K562 (cell line): ENCODE measurements around the gene ARAP1. TPM values are rescaled to one million over a fixed set of nuclear protein-coding genes. Genes with fewer than 3 reads are reported as not detected.

Experiments used
- ATAC-seq: fragments of 200-7000 bp; cut with Tn5 transposase; 3 replicates; pipeline ENCODE4 v1.9.1; 2020; ENCODE audit warnings: moderate library complexity
- BruUV-seq: library from RNA; stranded (reverse); fragments of 400-500 nt; replicated peaks from 2 replicates; lab custom pipeline; 2021; lab: Mats Ljungman, UMichigan
- CTCF ChIA-PET: fragments of 300-600 bp; formaldehyde crosslinking; extraction: SDS; loops from one replicate; lab custom pipeline; 2021; ENCODE audit warnings: low intra/inter-chr PET ratio; lab: Yijun Ruan, JAX
- POLR2A ChIA-PET: fragments of 300-600, 350-650 bp; sonication (Branson Sonifier 250); formaldehyde crosslinking; extraction: SDS; loops from one replicate; lab custom pipeline; 2021; ENCODE audit warnings: antibody characterized with exemption, inconsistent platforms; lab: Yijun Ruan, JAX
- DNase-seq, 4 experiments: peaks; one replicate each; pipeline versions ENCODE4 v3.0.0 to v3.0.0-alpha.2; 2011 to 2018; ENCODE audit warnings: low spot score in 3 of 4, mixed read lengths in 3 of 4; ENCODE audit errors: extremely low read depth in 1 of 4
- FAIRE-seq: peaks from 2 replicates; lab custom pipeline; 2011; peaks lifted over from hg19 to GRCh38; lab: Jason Lieb, UNC
- H2AFZ ChIP-seq: 2 replicates; pipeline ENCODE4 v1.6.0; 2011; ENCODE audit warnings: low read depth, low read length, control low read depth, inconsistent platforms
- H3K27ac ChIP-seq: fragments of 200-600 bp; 3 replicates; pipeline ENCODE4 v1.8.0; 2011; ENCODE audit warnings: low read depth, mild to moderate bottlenecking, control low read depth, inconsistent platforms, low read length, moderate library complexity, mixed read lengths; ENCODE audit errors: extremely low read depth
- H3K27me3 ChIP-seq, 2 experiments: fragments of 300-600 bp in 1 of 2; 2 replicates in 1 of 2; 3 replicates in 1 of 2; pipeline versions ENCODE4 v1.6.0 to v1.8.0; 2011; ENCODE audit warnings: inconsistent platforms in 2 of 2, low read length in 2 of 2, mild to moderate bottlenecking in 1 of 2, mixed read lengths in 1 of 2, moderate library complexity in 1 of 2; ENCODE audit not compliant: control insufficient read depth in 2 of 2, insufficient read depth in 2 of 2
- H3K36me3 ChIP-seq: fragments of 300-600 bp; 3 replicates; pipeline ENCODE4 v1.8.0; 2011; ENCODE audit warnings: mild to moderate bottlenecking, low read length, inconsistent platforms; ENCODE audit not compliant: control insufficient read depth, insufficient read depth
- H3K4me1 ChIP-seq, 2 experiments: fragments of 200-600 bp in 1 of 2; replicated peaks in 1 of 2; 2 replicates in 1 of 2; 3 replicates in 1 of 2; pipeline versions ENCODE4 v1.5.1 to v1.8.0; 2011; ENCODE audit warnings: inconsistent platforms in 2 of 2, low read length in 2 of 2, mild to moderate bottlenecking in 1 of 2, mixed read lengths in 1 of 2, moderate library complexity in 1 of 2; ENCODE audit not compliant: control insufficient read depth in 2 of 2, insufficient read depth in 2 of 2
- H3K4me2 ChIP-seq: 2 replicates; pipeline ENCODE4 v1.6.1; 2011; ENCODE audit warnings: low read length, control low read depth, inconsistent platforms, mixed read lengths; ENCODE audit not compliant: insufficient read depth
- H3K4me3 ChIP-seq: fragments of 200-600 bp; sonication (generic), shearing (Covaris generic); 2 replicates; pipeline ENCODE4 v1.5.1; 2016; ENCODE audit warnings: control low read depth, inconsistent platforms
- H3K79me2 ChIP-seq: fragments of 200-600 bp; 3 replicates; pipeline ENCODE4 v1.8.0; 2011; ENCODE audit warnings: low read length, inconsistent platforms; ENCODE audit not compliant: control insufficient read depth, insufficient read depth
- H3K9ac ChIP-seq, 2 experiments: 2 replicates each; pipeline versions ENCODE4 v1.6.0 to v1.6.1; 2011; ENCODE audit warnings: low read depth in 2 of 2, low read length in 2 of 2, control low read depth in 1 of 2, inconsistent platforms in 1 of 2, mild to moderate bottlenecking in 1 of 2, mixed read lengths in 1 of 2; ENCODE audit not compliant: insufficient read depth in 1 of 2
- H3K9me1 ChIP-seq: one replicate; pipeline ENCODE4 v1.6.0; 2011; ENCODE audit warnings: inconsistent platforms, mild to moderate bottlenecking, low read length, moderate library complexity; ENCODE audit not compliant: control insufficient read depth, insufficient read depth
- H3K9me3 ChIP-seq: replicated peaks from 2 replicates; pipeline ENCODE4 v1.5.1; 2011; ENCODE audit warnings: low read depth, low read length, inconsistent platforms; ENCODE audit not compliant: control insufficient read depth, insufficient read depth
- H4K20me1 ChIP-seq: replicated peaks from 2 replicates; pipeline ENCODE4 v1.6.1; 2011; ENCODE audit warnings: low read length, inconsistent platforms, mixed read lengths; ENCODE audit not compliant: control insufficient read depth, insufficient read depth
- ELF2 ChIP-seq: fragments of 250-450 bp; sonication (Bioruptor Pico); IDR thresholded peaks from 2 replicates; pipeline ENCODE4 v1.5.0; 2021; ENCODE audit warnings: mild to moderate bottlenecking
- MAZ ChIP-seq, 2 experiments: fragments of 450-650 bp in 1 of 2; sonication (generic) in 1 of 2; formaldehyde crosslinking; IDR thresholded peaks in 1 of 2; conservative IDR thresholded peaks in 1 of 2; 2 replicates each; pipeline versions ENCODE4 v1.4.0 to v1.5.0; 2020; ENCODE audit warnings: mild to moderate bottlenecking in 1 of 2, missing genetic modification reagents in 1 of 2
- RBFOX2 ChIP-seq: fragments of 200-400 bp; formaldehyde crosslinking; IDR thresholded peaks from 2 replicates; pipeline ENCODE4 v1.6.1; 2017; ENCODE audit warnings: low read depth, mild to moderate bottlenecking, low read length, moderate library complexity
- WGBS: fragments of 100-300 bp; shearing (Covaris generic); methylation state at CpG from one replicate; pipeline ENCODE4 v1.1.6; 2016; ENCODE audit warnings: low coverage, mixed read lengths; ENCODE audit not compliant: insufficient coverage; ENCODE audit errors: missing lambda C conversion rate; 5-methylcytosine and 5-hydroxymethylcytosine counted together
- in situ Hi-C: fragments of 300-500 bp; cut with MboI; formaldehyde crosslinking; loops from 4 replicates; pipeline ENCODE4 v1.15.0; 2018; ENCODE audit warnings: inconsistent platforms, mixed read lengths
- intact Hi-C: fragments of 100-400 bp; cut with micrococcal nuclease; formaldehyde crosslinking; loops from 2 replicates; pipeline ENCODE4 v1.14.2; 2022
- polyA plus RNA-seq, 8 experiments: library from polyadenylated mRNA; depleted of rRNA in 4 of 8; stranded (reverse) in 5 of 8; unstranded in 3 of 8; fragments of >200 nt; fragmentation: Nextera tagmentation in 2 of 8; fragmentation: Illumina TruSeq in 1 of 8; extraction: Ambion mirVana in 2 of 8; extraction: Trizol in 1 of 8; gene quantifications; 2 replicates each; pipeline versions ENCODE4 v1.2.1 to v1.2.3, GENCODE V29; 2011 to 2014; ENCODE audit warnings: inconsistent platforms in 1 of 8, missing spikeins in 1 of 8
- total RNA-seq, 7 experiments: library from RNA; depleted of rRNA in 6 of 7; stranded (reverse); fragments of >200 nt in 6 of 7; fragmentation: Illumina TruSeq in 2 of 7; extraction: Trizol in 2 of 7; gene quantifications; 2 replicates each; pipeline versions ENCODE4 v1.2.1 to v1.2.3, GENCODE V29; 2011 to 2021; ENCODE audit warnings: low replicate concordance in 1 of 7

ARAP1 gene
- total and polyA plus RNA-seq, 9 of the 15 experiments (the other 6 are each of a cell fraction or from before 2014, with no cell fraction given) = 0.23 to 67.0 (median 24.6) TPM

- 76% methylated on average over 2 of the region's 2 CpGs for WGBS
- in situ Hi-C loops (no loop called here), intact Hi-C loops (no loop called here)
- no peak for FAIRE-seq
- peaks cover 10% of the 10 kb centered on the region for H4K20me1 ChIP-seq
- peak overlapping the region in 1 of 2 experiments; percentile 94; a peak in 2 of 4 replicates for H3K9ac ChIP-seq
- H3K9me3 ChIP-seq = no peaks in the 10 kb centered on the region
- peak overlapping the region; percentile 97; the same call in 1 of the 2 replicates for H3K4me3 ChIP-seq
- peaks cover 38 to 73% of the 10 kb centered on the region in 2 experiments for H3K4me1 ChIP-seq
- CTCF ChIA-PET = no interaction called here
- H3K36me3 ChIP-seq = peaks cover 15% of the 10 kb centered on the region; the same call in 1 of the 3 replicates
- H3K4me2 ChIP-seq = peak overlapping the region; percentile 94
- TF ChIP-seq ELF2 (CRISPR knock-in tag) (no peak), RBFOX2 (0 out of 2 replicates have a peak, but pooled peaks have one; percentile 4)
- H3K27me3 ChIP-seq = no peaks in the 10 kb centered on the region
- ATAC-seq = no peak
- H3K79me2 ChIP-seq = peaks cover 58% of the 10 kb centered on the region
- DNase-seq = no peak
- POLR2A ChIA-PET = interaction anchor here (1.0 to 1.1 kb wide), 2 partner anchors 9 to 12 kb away, joined by 3 to 4 read pairs; no protein-coding TSS in a partner anchor
- no peak overlapping the region for H3K27ac ChIP-seq
- BruUV-seq = no TSS peak
- H3K9me1 ChIP-seq = peaks cover 5% of the 10 kb centered on the region
- H2AFZ ChIP-seq = no peak overlapping the region
Measured at GRCh38 chr11:72750556-72751115, 1.6 kb downstream of the ARAP1 start.

- ATAC-seq (no peak), FAIRE-seq (no peak), DNase-seq (no peak)
- ChIA-PET POLR2A (interaction anchor here (1.0 to 1.3 kb wide), 3 partner anchors 9 to 26 kb away, joined by 3 to 4 read pairs (median 3); no protein-coding TSS in a partner anchor), CTCF (no interaction called here)
- TF ChIP-seq RBFOX2 (0 out of 2 replicates have a peak, but pooled peaks have one; percentile 10), MAZ (CRISPR knock-in tag; conservative IDR thresholded peaks at IDR 0.05 in 1 of 2, IDR thresholded peaks at IDR 0.05 in 1 of 2) (no peak)
- Histone ChIP-seq H3K27ac (no peak overlapping the region), H3K27me3 (no peaks in the 10 kb centered on the region), H3K9me3 (no peaks in the 10 kb centered on the region), H3K9me1 (peaks cover 5% of the 10 kb centered on the region), H3K4me1 (peaks cover 40 to 75% of the 10 kb centered on the region in 2 experiments), H3K79me2 (peaks cover 62% of the 10 kb centered on the region), H3K36me3 (peaks cover 15% of the 10 kb centered on the region; the same call in 1 of the 3 replicates), H2AFZ (no peak overlapping the region), H3K9ac (peak overlapping the region in 1 of 2 experiments; percentile 94; a peak in 2 of 4 replicates), H4K20me1 (peaks cover 10% of the 10 kb centered on the region), H3K4me3 (no peak overlapping the region), H3K4me2 (no peak overlapping the region)
- WGBS = 74% methylated on average over 5 of the region's 9 CpGs
- BruUV-seq = no TSS peak
- in situ Hi-C loops = no loop called here
- intact Hi-C loops = no loop called here
Measured at GRCh38 chr11:72750086-72750485, 2.1 kb downstream of the ARAP1 start.
